A673 (cell line): ENCODE measurements around the gene HS3ST5. TPM values are rescaled to one million over a fixed set of nuclear protein-coding genes. Genes with fewer than 3 reads are reported as not detected.

ENCODE experiments used
- BruUV-seq: library from RNA; stranded (reverse); fragments of 400-500 nt; replicated peaks from 2 replicates; lab custom pipeline; 2021; lab: Mats Ljungman, UMichigan
- CTCF ChIA-PET: fragments of 300-600 bp; sonication (Branson Sonifier 250); formaldehyde crosslinking; loops from one replicate; lab custom pipeline; 2022; ENCODE audit warnings: antibody characterized with exemption; lab: Charles Lee
- POLR2A ChIA-PET: fragments of 300-600 bp; sonication (Branson Sonifier 250); formaldehyde crosslinking; loops from one replicate; lab custom pipeline; 2022; ENCODE audit warnings: antibody characterized with exemption; ENCODE audit not compliant: low non-redundant PET; lab: Charles Lee
- DNase-seq: peaks from one replicate; pipeline ENCODE4 v3.0.0-alpha.2; 2015; ENCODE audit warnings: low spot score
- H3K27ac ChIP-seq: fragments of 200-600 bp; sonication (generic); 2 replicates; pipeline ENCODE4 v1.5.1; 2016; ENCODE audit warnings: mixed run types, low read depth, mild to moderate bottlenecking, mixed read lengths, antibody characterized with exemption, low read length; ENCODE audit not compliant: poor library complexity, severe bottlenecking
- H3K27me3 ChIP-seq: fragments of 200-600 bp; sonication (generic); replicated peaks from 2 replicates; pipeline ENCODE4 v1.6.1; 2017; ENCODE audit warnings: mixed run types, low read depth, mild to moderate bottlenecking, mixed read lengths, antibody characterized with exemption, low read length; ENCODE audit not compliant: insufficient read depth, poor library complexity
- H3K36me3 ChIP-seq: fragments of 200-600 bp; sonication (generic); 2 replicates; pipeline ENCODE4 v1.6.1; 2016; ENCODE audit warnings: mixed run types, mild to moderate bottlenecking, mixed read lengths, antibody characterized with exemption, low read length; ENCODE audit not compliant: insufficient read depth, poor library complexity, severe bottlenecking
- H3K4me1 ChIP-seq: fragments of 200-600 bp; sonication (generic); 2 replicates; pipeline ENCODE4 v1.6.1; 2017; ENCODE audit warnings: mixed run types, mild to moderate bottlenecking, mixed read lengths, antibody characterized with exemption, low read length; ENCODE audit not compliant: insufficient read depth, poor library complexity, severe bottlenecking
- H3K4me3 ChIP-seq: fragments of 200-600 bp; sonication (generic); 2 replicates; pipeline ENCODE4 v1.5.1; 2016; ENCODE audit warnings: low read depth, mixed run types, mild to moderate bottlenecking, mixed read lengths, low read length; ENCODE audit not compliant: poor library complexity, severe bottlenecking
- H3K9me3 ChIP-seq: fragments of 200-600 bp; sonication (generic); 2 replicates; pipeline ENCODE4 v1.6.1; 2016; ENCODE audit warnings: mixed run types, low read depth, mild to moderate bottlenecking, mixed read lengths, antibody characterized with exemption, low read length; ENCODE audit not compliant: poor library complexity, severe bottlenecking
- CTCF ChIP-seq: fragments of 300-800, 200-600 bp; sonication (generic); conservative IDR thresholded peaks from 2 replicates; pipeline ENCODE4 v1.5.1; 2017; ENCODE audit warnings: low read depth, mild to moderate bottlenecking, antibody characterized with exemption, low read length, moderate library complexity, mixed read lengths
- EZH2 ChIP-seq: fragments of 200-600 bp; sonication (generic); IDR thresholded peaks from 2 replicates; pipeline ENCODE4 v1.6.1; 2017; ENCODE audit warnings: borderline replicate concordance, low read depth, mild to moderate bottlenecking, mixed read lengths, antibody characterized with exemption, low read length; ENCODE audit not compliant: poor library complexity, severe bottlenecking
- intact Hi-C: fragments of 100-400 bp; cut with micrococcal nuclease; formaldehyde crosslinking; loops from one replicate; pipeline ENCODE4 v1.10.0; 2022; ENCODE audit not compliant: unreplicated experiment
- total RNA-seq: library from RNA; stranded (reverse); gene quantifications from 2 replicates; pipeline ENCODE4 v1.2.3, GENCODE V29; 2021

The HS3ST5 gene
- total RNA-seq, 1 experiment from 2014 or later, result not detected

GRCh38 chr6:114277220-114277619 is 65.6 kb downstream of the HS3ST5 start:
- H3K4me1 ChIP-seq, result no peaks in the 10 kb centered on the region
- H3K27ac ChIP-seq, result no peak overlapping the region
- DNase-seq, result no peak
- no peaks in the 10 kb centered on the region for H3K27me3 ChIP-seq
- ChIA-PET POLR2A (interaction anchor here (0.6 kb wide), 1 partner anchor 986 kb away, joined by 3 read pairs; no protein-coding TSS in a partner anchor), CTCF (no interaction called here)
- H3K9me3 ChIP-seq, result no peaks in the 10 kb centered on the region
- BruUV-seq, result no TSS peak
- TF ChIP-seq CTCF (no peak), EZH2 (no peak)
- intact Hi-C loops, result no loop called here
- no peak overlapping the region for H3K4me3 ChIP-seq
- H3K36me3 ChIP-seq, result no peaks in the 10 kb centered on the region

- no peaks in the 10 kb centered on the region for H3K36me3 ChIP-seq
- no peak for DNase-seq
- H3K4me3 ChIP-seq, result no peak overlapping the region
- no peaks in the 10 kb centered on the region for H3K4me1 ChIP-seq
- TF ChIP-seq EZH2 (no peak), CTCF (no peak)
- no peaks in the 10 kb centered on the region for H3K9me3 ChIP-seq
- intact Hi-C loops, result no loop called here
- no TSS peak for BruUV-seq
- H3K27me3 ChIP-seq, result no peaks in the 10 kb centered on the region
- CTCF ChIA-PET, result no interaction called here
- POLR2A ChIA-PET, result interaction anchor here (0.6 kb wide), 1 partner anchor 986 kb away, joined by 3 read pairs; no protein-coding TSS in a partner anchor
- no peak overlapping the region for H3K27ac ChIP-seq
Observed at GRCh38 chr6:114276783-114277182, 66.0 kb downstream of the HS3ST5 start.

- TF ChIP-seq EZH2 (no peak), CTCF (no peak)
- no peaks in the 10 kb centered on the region for H3K9me3 ChIP-seq
- H3K27ac ChIP-seq, result no peak overlapping the region
- POLR2A ChIA-PET, result no interaction called here
- no TSS peak for BruUV-seq
- no peaks in the 10 kb centered on the region for H3K36me3 ChIP-seq
- DNase-seq, result no peak
- H3K4me1 ChIP-seq, result no peaks in the 10 kb centered on the region
- H3K4me3 ChIP-seq, result no peak overlapping the region
- no peaks in the 10 kb centered on the region for H3K27me3 ChIP-seq
- CTCF ChIA-PET, result no interaction called here
- intact Hi-C loops, result no loop called here
Observed at GRCh38 chr6:114274836-114275235, 68.0 kb downstream of the HS3ST5 start.
